ENCODE measurements around the gene FRG1.
A peak's percentile ranks its signal among the peaks of the same experiment; 100 is the strongest.
"Not testable (repeated sequence)": the region's sequence is repeated elsewhere in the genome, so short reads cannot be mapped to it uniquely, and the experiment has no call there.

Gene FRG1

DNA sequence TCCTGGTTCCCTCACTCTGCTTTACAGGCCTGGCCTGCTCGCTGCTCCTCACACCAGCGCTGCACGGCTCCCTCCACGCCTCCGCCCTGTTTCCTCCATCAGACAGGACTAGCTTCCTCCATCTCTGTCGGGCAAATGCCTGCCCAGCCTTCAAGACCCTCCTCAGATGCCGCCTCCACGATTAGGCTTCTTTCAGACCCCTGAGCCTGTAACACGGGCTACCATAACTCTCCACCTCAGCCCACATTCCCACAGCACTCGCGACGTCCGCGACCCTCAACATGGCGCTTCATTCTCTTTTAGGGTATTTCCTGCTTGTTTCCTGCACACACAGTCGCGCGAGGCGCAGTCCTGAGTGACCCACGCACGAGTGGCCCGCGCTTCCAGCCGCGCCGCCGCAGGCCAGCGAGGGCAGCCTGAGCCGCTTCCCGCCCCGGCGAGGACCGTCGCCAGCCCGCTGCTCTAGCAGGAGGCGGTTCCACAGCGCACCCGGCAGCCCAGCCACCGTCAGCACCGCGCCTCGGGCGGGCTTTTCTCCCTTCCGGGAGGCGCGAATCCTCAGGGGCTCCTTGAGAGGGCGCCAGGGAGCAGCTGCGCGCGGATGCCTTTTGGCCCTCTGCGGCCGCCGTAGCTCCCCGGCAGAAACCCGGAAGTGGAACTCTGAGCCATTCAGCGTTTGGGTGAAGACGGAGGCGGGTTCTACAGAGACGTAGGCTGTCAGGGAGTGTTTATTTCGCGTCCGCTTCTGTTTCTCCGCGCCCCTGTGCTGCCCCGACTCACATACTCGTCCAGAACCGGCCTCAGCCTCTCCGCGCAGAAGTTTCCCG is at the start of gene FRG1:
Gene FRG1 (plus strand): TSS at position 695 of the 827 bp plus-strand sequence. CDS start 138 bp downstream, outside the sequence.
- DNase-seq = peak; percentile 97

GRCh38 chr4:189897667-189898066 is 43.0 kb upstream of the FRG1 start:
- DNase-seq = no peak

- not testable (repeated sequence) for DNase-seq
Observed at GRCh38 chr4:189899481-189900015, 41.1 kb upstream of the FRG1 start.

DNA sequence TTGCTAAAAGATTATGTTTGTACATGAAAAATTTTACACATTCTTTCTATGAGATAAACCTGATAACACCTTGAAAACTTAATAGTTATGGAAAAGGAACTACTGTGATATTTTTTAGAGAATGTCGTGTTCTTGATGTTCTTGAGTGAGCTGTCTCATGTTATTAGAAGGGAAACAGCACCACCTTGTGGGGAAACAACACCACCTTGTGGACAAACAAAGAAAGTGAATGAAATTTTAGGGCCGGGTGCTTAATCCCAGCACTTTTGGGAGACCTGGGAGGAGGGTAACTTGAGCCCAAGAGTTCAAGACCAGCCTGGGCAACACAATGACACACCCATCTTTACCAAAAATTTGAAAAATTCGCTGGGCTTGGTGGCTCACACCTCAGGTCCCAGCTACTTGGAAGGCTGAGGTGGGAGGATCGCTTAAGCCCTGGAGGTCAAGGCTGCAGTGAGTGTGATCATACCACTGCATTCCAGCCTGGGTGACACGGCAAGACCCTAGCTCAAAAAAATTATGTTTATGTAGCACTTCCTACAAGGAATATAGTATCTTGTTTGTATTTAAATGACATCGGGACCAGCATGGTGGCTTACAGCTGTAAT is 36.1 kb upstream of the FRG1 start:
- peak; percentile 16 for DNase-seq

DNA sequence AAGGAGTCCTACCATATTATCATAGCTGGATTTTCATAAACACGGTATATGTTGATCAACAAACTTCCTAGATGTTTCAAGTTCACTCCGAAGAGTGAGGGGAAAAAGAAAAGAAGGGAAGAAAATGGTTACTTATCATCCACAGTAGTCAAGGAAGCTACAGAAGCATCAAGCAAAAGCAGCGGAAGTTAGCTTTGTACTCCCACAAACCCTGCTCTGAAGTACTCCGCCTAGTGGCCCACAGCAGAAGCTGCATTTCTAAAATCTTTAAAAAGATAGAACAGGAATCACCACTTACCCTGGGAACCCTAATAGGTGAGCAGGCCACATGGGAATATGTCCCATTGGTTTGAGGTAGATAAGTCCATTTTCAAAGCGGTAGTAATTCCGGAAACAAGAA is 28.5 kb upstream of the FRG1 start:
- DNase-seq = no peak

- no peak for DNase-seq
Observed at GRCh38 chr4:189917161-189917891, 23.3 kb upstream of the FRG1 start.

DNA sequence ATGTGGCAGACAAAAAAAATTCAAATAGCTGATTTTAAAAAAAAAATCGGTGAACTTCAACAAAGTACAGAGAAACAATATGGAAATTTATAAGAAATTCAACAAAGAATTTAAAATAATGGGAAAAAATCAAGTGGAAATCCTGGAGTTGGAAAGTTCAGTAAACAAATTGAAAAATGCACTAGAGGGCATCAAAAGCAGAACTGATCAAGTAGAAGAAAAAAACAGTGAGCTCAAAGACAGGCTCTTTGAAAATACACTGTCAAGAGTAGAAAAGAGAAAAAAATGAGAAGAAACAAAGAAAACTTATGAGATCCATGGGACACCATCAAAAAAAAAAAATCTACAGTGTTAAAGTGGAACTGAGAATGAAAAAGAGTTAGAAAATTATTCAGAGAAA is 19.6 kb upstream of the FRG1 start:
- DNase-seq = no peak

GRCh38 chr4:189926742-189927141 is 13.9 kb upstream of the FRG1 start:
- not testable (repeated sequence) for DNase-seq

- DNase-seq = no peak
Observed at GRCh38 chr4:189941005-189941450, 356 bp downstream of the FRG1 start.

DNA sequence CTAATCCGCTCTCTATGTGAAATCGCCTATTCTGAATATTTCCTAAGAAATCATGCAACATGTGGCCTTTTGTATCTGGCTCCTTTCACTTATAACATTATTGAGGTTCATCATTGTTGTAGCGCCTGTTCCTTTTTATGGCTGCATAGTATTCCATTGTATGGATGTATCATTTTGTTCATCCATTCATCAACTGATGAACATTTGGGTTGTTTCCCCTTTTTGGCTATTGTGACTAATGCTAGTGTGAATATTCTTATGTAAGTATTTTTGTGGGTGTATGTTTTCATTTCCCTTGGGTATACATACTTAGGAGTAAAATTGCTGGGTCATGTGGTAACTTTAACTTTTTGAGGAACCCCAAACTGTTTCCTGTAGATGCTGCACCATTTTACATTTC is 1.7 kb downstream of the FRG1 start:
- DNase-seq = not testable (repeated sequence)

- not testable (repeated sequence) for DNase-seq
Observed at GRCh38 chr4:189944077-189944476, 3.4 kb downstream of the FRG1 start.

GRCh38 chr4:189946906-189947305 is 6.2 kb downstream of the FRG1 start:
- DNase-seq = not testable (repeated sequence)

DNA sequence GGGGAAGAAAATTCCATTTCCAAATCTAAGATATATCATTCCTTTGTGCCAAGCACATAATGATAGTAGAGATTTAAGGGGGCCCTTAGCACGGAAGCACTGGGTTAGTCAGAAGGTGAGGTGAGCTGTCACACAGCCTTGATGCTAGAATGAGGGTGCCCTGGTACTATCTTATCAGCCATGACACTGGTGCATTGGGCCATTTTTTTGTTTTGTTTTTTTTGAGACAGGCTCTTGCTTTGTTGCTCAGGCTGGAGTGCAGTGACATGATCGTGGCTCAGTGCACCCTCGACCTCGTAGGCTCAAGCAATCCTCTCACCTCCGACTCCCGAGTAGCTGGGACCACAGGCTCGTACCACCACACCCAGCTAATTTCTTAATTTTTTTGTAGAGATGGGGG is 7.8 kb downstream of the FRG1 start:
- not testable (repeated sequence) for DNase-seq

- DNase-seq = not testable (repeated sequence)
Observed at GRCh38 chr4:189969291-189969690, 28.6 kb downstream of the FRG1 start.

- DNase-seq = no peak
Observed at GRCh38 chr4:189973646-189974045, 33.0 kb downstream of the FRG1 start.

DNA sequence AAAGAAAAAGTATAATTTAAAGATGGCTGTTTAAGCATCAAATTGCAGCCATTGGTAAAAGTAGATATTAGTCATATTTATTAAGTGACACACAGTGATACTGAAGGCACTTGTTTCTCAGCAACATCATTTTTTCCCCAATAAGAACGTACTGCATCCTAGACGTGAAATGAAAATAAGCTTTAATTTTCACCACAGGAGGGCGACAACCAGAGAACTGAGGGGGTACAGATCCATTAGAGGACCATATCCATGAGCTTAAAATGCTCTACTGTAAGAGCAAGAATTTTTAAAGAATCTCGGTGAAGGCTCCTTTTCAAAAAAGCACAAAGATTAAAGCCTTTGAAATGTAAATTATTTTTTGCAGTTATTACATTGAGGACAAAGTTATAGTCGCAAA is 33.4 kb downstream of the FRG1 start:
- DNase-seq = no peak

DNA sequence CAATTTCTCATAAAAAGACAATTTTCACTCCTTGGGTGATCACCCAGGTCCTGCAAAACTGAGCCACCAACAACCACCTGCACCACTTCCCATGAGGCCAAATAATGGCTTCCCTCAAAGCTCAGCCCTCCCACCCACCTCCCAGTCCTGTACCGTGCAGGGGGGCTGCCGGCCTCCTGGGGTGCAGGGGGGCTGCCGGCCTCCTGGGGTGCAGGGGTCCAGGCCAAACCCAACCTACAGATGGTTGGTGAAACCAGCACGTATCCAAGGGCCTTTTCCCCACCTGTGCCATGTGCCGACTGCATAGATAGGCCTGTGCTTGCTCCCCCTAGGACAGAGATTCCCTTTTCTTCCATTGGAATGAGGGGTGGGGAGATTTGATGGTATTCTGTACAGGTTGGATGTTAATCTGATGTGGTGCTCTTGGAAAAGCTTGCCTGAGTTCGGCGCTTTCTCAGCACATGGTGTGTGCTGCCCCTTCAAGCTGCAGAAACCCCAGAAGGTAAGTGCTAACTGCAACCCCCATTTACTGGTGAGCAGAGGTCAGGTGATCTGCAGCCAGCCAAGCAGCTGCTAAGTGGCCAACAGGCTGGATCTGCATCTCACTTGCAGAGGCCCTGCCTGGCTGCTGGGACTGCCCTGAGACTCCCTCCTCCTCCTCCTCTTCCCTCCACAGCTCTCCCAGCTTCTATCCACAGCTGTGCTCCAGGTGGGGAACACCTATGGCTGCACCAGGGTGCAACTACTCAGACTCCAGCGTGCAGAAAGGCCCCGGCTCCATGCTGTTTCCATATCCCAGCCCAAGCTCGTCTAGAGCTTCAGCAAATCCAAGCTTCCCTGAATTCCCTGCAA is 38.8 kb downstream of the FRG1 start:
- no peak for DNase-seq

- not testable (repeated sequence) for DNase-seq
Observed at GRCh38 chr4:189980292-189980691, 39.6 kb downstream of the FRG1 start.

GRCh38 chr4:189981970-189982369 is 41.3 kb downstream of the FRG1 start:
- no peak for DNase-seq

GRCh38 chr4:189983916-189984526 is 43.3 kb downstream of the FRG1 start:
- DNase-seq = not testable (repeated sequence)

- DNase-seq = not testable (repeated sequence)
Observed at GRCh38 chr4:189984661-189985060, 44.0 kb downstream of the FRG1 start.
